Measurements from ENCODE around the gene NAALADL2.

DNA sequence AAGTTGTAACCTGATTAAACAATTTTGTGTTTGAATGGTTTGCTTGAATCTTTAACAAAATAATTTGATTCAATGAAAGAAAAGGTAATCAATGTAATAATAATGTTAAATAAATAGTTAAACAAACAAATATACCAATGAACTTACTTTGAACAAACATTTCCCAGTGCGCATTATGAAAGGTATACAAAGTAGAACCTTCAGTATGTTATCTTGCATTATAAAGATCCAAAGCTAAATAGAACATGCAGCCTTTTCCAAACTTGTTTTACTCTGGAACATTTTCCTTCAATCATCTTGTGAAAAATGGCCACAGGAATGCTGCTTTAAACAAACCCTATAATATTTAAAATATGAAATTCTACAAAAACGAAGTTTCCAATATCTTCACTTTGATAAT lies 620.0 kb downstream of the NAALADL2 start:
- TF ChIP-seq MXI1 (IDR thresholded peaks at IDR 0.05; ENCODE audit: borderline replicate concordance, low read depth, low read length), result no peak
- TF ChIP-seq, protein P1, sequence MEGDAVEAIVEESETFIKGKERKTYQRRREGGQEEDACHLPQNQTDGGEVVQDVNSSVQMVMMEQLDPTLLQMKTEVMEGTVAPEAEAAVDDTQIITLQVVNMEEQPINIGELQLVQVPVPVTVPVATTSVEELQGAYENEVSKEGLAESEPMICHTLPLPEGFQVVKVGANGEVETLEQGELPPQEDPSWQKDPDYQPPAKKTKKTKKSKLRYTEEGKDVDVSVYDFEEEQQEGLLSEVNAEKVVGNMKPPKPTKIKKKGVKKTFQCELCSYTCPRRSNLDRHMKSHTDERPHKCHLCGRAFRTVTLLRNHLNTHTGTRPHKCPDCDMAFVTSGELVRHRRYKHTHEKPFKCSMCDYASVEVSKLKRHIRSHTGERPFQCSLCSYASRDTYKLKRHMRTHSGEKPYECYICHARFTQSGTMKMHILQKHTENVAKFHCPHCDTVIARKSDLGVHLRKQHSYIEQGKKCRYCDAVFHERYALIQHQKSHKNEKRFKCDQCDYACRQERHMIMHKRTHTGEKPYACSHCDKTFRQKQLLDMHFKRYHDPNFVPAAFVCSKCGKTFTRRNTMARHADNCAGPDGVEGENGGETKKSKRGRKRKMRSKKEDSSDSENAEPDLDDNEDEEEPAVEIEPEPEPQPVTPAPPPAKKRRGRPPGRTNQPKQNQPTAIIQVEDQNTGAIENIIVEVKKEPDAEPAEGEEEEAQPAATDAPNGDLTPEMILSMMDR (conservative IDR thresholded peaks at IDR 0.05; ENCODE audit: low read depth, low read length), result no peak
- TF ChIP-seq, protein P2, sequence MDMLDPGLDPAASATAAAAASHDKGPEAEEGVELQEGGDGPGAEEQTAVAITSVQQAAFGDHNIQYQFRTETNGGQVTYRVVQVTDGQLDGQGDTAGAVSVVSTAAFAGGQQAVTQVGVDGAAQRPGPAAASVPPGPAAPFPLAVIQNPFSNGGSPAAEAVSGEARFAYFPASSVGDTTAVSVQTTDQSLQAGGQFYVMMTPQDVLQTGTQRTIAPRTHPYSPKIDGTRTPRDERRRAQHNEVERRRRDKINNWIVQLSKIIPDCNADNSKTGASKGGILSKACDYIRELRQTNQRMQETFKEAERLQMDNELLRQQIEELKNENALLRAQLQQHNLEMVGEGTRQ (IDR thresholded peaks at IDR 0.05; ENCODE audit: low read depth, low read length), result no peak
- no peak for TF ChIP-seq MAZ (IDR thresholded peaks at IDR 0.05; ENCODE audit: borderline replicate concordance, low read depth, low read length)
- no peak for TF ChIP-seq RCOR1 (IDR thresholded peaks at IDR 0.05; ENCODE audit: insufficient replicate concordance, low read length)
- no peak for TF ChIP-seq BHLHE40 (IDR thresholded peaks at IDR 0.05; ENCODE audit: low read depth, low read length)

All from IMR-90 (cell line).